IPS DF 6.9 (cell line): ENCODE results near the gene DCUN1D1.

Experiments used
- DNase-seq: peaks from one replicate; pipeline ENCODE4 v3.0.0-alpha.2; 2013; ENCODE audit warnings: low read depth, low spot score
- H3K27ac ChIP-seq: one replicate; pipeline ENCODE4 v1.5.1; 2013; ENCODE audit warnings: low read length, control low read depth
- H3K27me3 ChIP-seq: 2 replicates; pipeline ENCODE4 v1.6.1; 2013; ENCODE audit warnings: mild to moderate bottlenecking, low read length; ENCODE audit not compliant: control insufficient read depth, insufficient read depth
- H3K36me3 ChIP-seq: 2 replicates; pipeline ENCODE4 v1.6.1; 2013; ENCODE audit warnings: low read length; ENCODE audit not compliant: control insufficient read depth, insufficient read depth
- H3K4me1 ChIP-seq: 2 replicates; pipeline ENCODE4 v1.6.1; 2013; ENCODE audit warnings: low read length; ENCODE audit not compliant: control insufficient read depth, insufficient read depth
- H3K4me3 ChIP-seq: 2 replicates; pipeline ENCODE4 v1.5.1; 2013; ENCODE audit warnings: mild to moderate bottlenecking, low read length
- H3K9me3 ChIP-seq: 2 replicates; pipeline ENCODE4 v1.6.1; 2013; ENCODE audit warnings: low read length, inconsistent platforms; ENCODE audit not compliant: control insufficient read depth, insufficient read depth
- WGBS: extraction: QIAGEN DNeasy Blood & Tissue Kit; methylation state at CpG from one replicate; pipeline ENCODE4 v1.1.7; 2013; ENCODE audit warnings: mixed read lengths, missing lambda C conversion rate; ENCODE audit not compliant: insufficient read length, insufficient coverage; 5-methylcytosine and 5-hydroxymethylcytosine counted together

The DCUN1D1 gene

GRCh38 chr3:182959474-182960350 is 20.6 kb downstream of the DCUN1D1 start:
- Histone ChIP-seq H3K9me3 (no peaks in the 10 kb centered on the region), H3K4me3 (no peak overlapping the region), H3K27ac (no peak overlapping the region), H3K4me1 (peaks cover 3% of the 10 kb centered on the region), H3K27me3 (no peaks in the 10 kb centered on the region), H3K36me3 (peaks cover 3% of the 10 kb centered on the region; the same call in 1 of the 2 replicates)
- no peak for DNase-seq
- no CpG with 5 or more reads among the region's 4 CpGs for WGBS

GRCh38 chr3:182957676-182958266 is 22.6 kb downstream of the DCUN1D1 start:
- Histone ChIP-seq H3K4me1 (peaks cover 3% of the 10 kb centered on the region), H3K9me3 (no peaks in the 10 kb centered on the region), H3K27ac (no peak overlapping the region), H3K36me3 (peaks cover 6% of the 10 kb centered on the region; the same call in 1 of the 2 replicates), H3K4me3 (no peak overlapping the region), H3K27me3 (no peaks in the 10 kb centered on the region)
- DNase-seq: no peak
- no CpG with 5 or more reads among the region's 4 CpGs for WGBS

- no CpG with 5 or more reads among the region's 5 CpGs for WGBS
- Histone ChIP-seq H3K4me1 (peaks cover 3% of the 10 kb centered on the region), H3K36me3 (peaks cover 4% of the 10 kb centered on the region; the same call in 1 of the 2 replicates)
These were observed 23.1 kb downstream of the DCUN1D1 start for GRCh38 chr3:182957226-182957625.

GRCh38 chr3:182954553-182955235 is 25.6 kb downstream of the DCUN1D1 start:
- no CpG with 5 or more reads among the region's 9 CpGs for WGBS
- no peak for DNase-seq
- Histone ChIP-seq H3K4me3 (no peak overlapping the region), H3K27ac (no peak overlapping the region), H3K27me3 (no peaks in the 10 kb centered on the region), H3K9me3 (no peaks in the 10 kb centered on the region), H3K36me3 (peaks cover 3% of the 10 kb centered on the region; the same call in 1 of the 2 replicates), H3K4me1 (peaks cover 1% of the 10 kb centered on the region)

More at GRCh38 chr3:182957226-182957625, 23.1 kb downstream of the DCUN1D1 start:
- no peak overlapping the region for H3K27ac ChIP-seq
- H3K9me3 ChIP-seq: no peaks in the 10 kb centered on the region
- no peaks in the 10 kb centered on the region for H3K27me3 ChIP-seq
- no peak overlapping the region for H3K4me3 ChIP-seq
- no peak for DNase-seq

GRCh38 chr3:182949688-182950087 is 30.6 kb downstream of the DCUN1D1 start:
- 100% methylated on average over 1 of the region's 1 CpG for WGBS
- DNase-seq: no peak
- Histone ChIP-seq H3K4me3 (no peak overlapping the region), H3K36me3 (peaks cover 3% of the 10 kb centered on the region; the same call in 1 of the 2 replicates), H3K4me1 (no peaks in the 10 kb centered on the region), H3K27ac (no peak overlapping the region), H3K27me3 (no peaks in the 10 kb centered on the region), H3K9me3 (no peaks in the 10 kb centered on the region)

DNA sequence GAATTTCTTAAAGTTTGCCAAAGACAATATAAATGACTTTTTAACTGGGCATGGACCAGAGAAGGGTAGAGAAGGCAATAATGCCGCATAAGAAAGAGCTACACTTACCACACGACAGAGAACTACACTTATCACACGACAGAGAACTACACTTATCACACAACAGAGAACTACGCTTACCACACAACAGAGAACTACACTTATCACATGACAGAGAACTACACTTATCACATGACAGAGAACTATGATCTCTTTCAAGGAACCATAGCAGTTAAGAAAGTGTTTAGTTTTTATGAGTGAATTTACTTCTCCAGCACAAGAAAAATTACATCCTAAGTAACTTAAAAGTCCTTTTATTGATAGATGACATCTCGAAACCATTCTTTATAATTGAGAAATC is 32.0 kb downstream of the DCUN1D1 start:
- no CpG with 5 or more reads among the region's 5 CpGs for WGBS

DNA sequence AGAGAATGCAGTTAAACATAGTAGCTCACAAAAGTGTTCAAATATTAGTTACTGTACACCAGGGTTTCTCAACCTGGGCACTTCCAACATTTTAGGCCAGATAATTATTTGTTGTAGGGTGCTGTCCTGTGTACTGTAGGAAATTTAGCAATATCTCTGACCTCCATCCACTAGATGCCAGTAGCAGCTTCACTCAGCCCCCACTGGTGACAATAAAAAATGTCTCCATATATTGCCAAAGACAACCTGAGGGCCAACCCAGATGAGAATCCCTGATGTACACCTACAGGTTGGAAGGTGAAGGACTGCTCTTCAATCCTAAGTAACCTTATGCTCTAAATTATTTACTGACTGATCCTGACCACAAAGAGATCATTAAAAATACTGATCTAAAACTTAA is 32.5 kb downstream of the DCUN1D1 start:
- H3K27ac ChIP-seq: no peak overlapping the region
- peaks cover 2% of the 10 kb centered on the region; the same call in 1 of the 2 replicates for H3K36me3 ChIP-seq
- H3K27me3 ChIP-seq: no peaks in the 10 kb centered on the region
- no peaks in the 10 kb centered on the region for H3K4me1 ChIP-seq
- H3K9me3 ChIP-seq: no peaks in the 10 kb centered on the region
- no peak overlapping the region for H3K4me3 ChIP-seq
- no peak for DNase-seq

More for the DNA sequence above, 32.0 kb downstream of the DCUN1D1 start:
- Histone ChIP-seq H3K36me3 (peaks cover 3% of the 10 kb centered on the region; the same call in 1 of the 2 replicates), H3K27ac (no peak overlapping the region), H3K27me3 (no peaks in the 10 kb centered on the region), H3K9me3 (no peaks in the 10 kb centered on the region), H3K4me1 (no peaks in the 10 kb centered on the region), H3K4me3 (no peak overlapping the region)
- DNase-seq: no peak

- Histone ChIP-seq H3K4me1 (no peaks in the 10 kb centered on the region), H3K4me3 (no peak overlapping the region), H3K9me3 (no peaks in the 10 kb centered on the region), H3K27me3 (no peaks in the 10 kb centered on the region), H3K36me3 (no peaks in the 10 kb centered on the region), H3K27ac (no peak overlapping the region)
- DNase-seq: no peak
- no CpG with 5 or more reads among the region's 3 CpGs for WGBS
These were observed 38.6 kb downstream of the DCUN1D1 start for GRCh38 chr3:182941719-182942118.

- DNase-seq: no peak
- Histone ChIP-seq H3K27me3 (no peaks in the 10 kb centered on the region), H3K9me3 (no peaks in the 10 kb centered on the region), H3K36me3 (no peaks in the 10 kb centered on the region), H3K4me1 (no peaks in the 10 kb centered on the region), H3K27ac (no peak overlapping the region), H3K4me3 (no peak overlapping the region)
- WGBS: no CpG with 5 or more reads among the region's 4 CpGs
These were observed 40.0 kb downstream of the DCUN1D1 start for GRCh38 chr3:182940266-182940808.
